ENCODE data around the gene PRRT1. TPM values are rescaled to one million over a fixed set of nuclear protein-coding genes. Genes with fewer than 3 reads are reported as not detected.
"Not testable (repeated sequence)": the region's sequence is repeated elsewhere in the genome, so short reads cannot be mapped to it uniquely, and the experiment has no call there.

PRRT1 gene
- total RNA-seq, 4 donors from 2014 or later: 0.49 to 0.81 (median 0.67) TPM; not detected in 1

DNA sequence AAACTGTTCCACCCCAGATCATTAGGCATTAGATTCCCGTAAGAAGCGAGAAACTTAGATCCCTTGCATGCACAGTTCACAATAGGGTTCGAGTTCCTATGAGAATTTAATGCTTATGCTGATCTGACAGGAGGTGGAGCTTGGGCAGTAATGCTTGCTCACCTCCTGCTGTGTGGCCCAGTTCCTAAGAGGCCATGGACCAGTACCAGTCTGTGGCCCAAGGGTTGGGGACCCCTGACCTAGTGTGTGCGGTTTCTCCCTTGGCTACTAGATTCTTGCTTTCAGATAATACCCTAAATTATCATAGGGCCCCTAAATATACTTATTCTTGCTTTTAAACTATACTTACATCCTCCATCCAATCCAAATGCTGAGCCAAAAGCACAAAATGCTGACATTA is 42.6 kb upstream of the PRRT1 start:
- Histone ChIP-seq H3K27me3 (no peaks in the 10 kb centered on the region), H3K4me3 (replicated peaks in 1 of 3) (no peak overlapping the region), H3K36me3 (no peaks in the 10 kb centered on the region), H3K4me1 (peaks cover 11 to 40% of the 10 kb centered on the region in 2 donors), H3K27ac (peak overlapping the region in 2 of 3 donors; percentile 97 to 99), H3K9me3 (no peaks in the 10 kb centered on the region)
- DNase-seq: no peak
- intact Hi-C loops (cut with DNase I): no loop called here
- TF ChIP-seq POLR2A (IDR thresholded peaks at IDR 0.05): no peak
- TF ChIP-seq CTCF (IDR thresholded peaks at IDR 0.05): no peak
- WGBS, 2 donors: 87 to 89% methylated on average over 4 of the region's 4 CpGs

- 79 to 86% methylated on average over 13 of the region's 13 CpGs for WGBS, 2 donors
- intact Hi-C loops (cut with DNase I); H3K9me3 ChIP-seq; H3K36me3 ChIP-seq; H3K4me3 ChIP-seq (replicated peaks in 1 of 3); DNase-seq; H3K27me3 ChIP-seq: not testable (repeated sequence)
- H3K4me1 ChIP-seq: peaks cover 23 to 50% of the 10 kb centered on the region in 2 donors
- peak overlapping the region; percentile 51 to 99 (median 53) for H3K27ac ChIP-seq
Measured at GRCh38 chr6:32193096-32193495, 41.4 kb upstream of the PRRT1 start.

- TF ChIP-seq CTCF (IDR thresholded peaks at IDR 0.05) (no peak), POLR2A (IDR thresholded peaks at IDR 0.05) (no peak)
- Histone ChIP-seq H3K9me3 (no peaks in the 10 kb centered on the region), H3K36me3 (peaks cover 2% of the 10 kb centered on the region in 2 donors), H3K4me3 (replicated peaks in 1 of 3) (no peak within 1 kb of the TSS), H3K4me1 (peaks cover 24 to 54% of the 10 kb centered on the region in 2 donors), H3K27me3 (no peaks in the 10 kb centered on the region), H3K27ac (peak within 1 kb of the TSS; percentile 51 to 99 (median 53))
- WGBS, 2 donors: 40 to 42% methylated on average over 5 of the region's 5 CpGs
- intact Hi-C loops (cut with DNase I): no loop called here
- DNase-seq: peak in 1 of 2 donors; percentile 26
Measured at GRCh38 chr6:32192608-32193039, 40.9 kb upstream of the PRRT1 start, which contains the start of gene GPSM3. GPSM3 (minus strand) TSS chr6:32192643; CDS start chr6:32192513, 130 bp downstream.

DNA sequence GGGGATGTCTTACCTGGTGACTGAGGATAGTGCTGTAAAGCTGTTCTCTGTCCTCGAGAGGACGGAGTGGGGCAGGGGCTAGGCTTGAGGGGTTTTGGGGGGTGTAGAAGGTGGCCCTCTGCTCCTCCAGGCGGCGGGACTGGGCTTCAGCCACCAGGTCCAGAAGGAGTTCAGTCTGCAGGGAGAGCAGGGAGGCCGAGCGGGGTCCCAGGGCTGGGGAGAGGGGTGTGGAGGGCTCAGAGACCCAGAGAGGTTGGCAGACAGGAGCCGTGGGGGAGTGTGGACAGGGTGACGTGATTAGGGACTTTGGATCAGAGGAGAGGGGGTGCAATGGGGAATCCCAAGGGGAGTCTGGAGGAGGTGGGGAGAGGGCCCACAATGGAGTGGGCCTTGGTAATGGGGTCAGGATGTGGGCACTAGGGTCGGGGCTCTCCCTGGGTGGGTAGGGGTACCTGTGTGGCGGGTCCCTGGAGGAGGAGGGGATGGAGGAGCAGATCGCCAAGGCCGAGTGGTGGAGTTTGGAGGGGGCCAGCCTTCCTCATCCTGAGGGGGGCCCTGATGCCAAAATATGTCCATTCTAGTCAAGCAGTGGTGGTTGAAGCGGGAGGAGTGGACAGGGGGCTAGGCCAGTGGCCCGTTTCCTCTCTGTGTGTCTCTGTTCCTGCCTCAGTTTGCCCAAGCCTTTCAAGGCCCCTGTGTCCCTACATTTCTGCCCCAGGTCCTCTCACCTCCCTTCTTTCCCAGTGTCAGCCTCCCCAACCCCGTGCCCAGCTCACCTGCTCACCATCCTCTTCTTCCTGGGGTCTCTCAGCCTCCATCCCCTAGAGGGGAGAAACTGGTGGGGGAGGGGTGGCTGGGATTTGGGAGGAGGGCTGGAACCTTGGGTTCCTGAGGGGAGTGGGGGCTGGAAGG is 40.2 kb upstream of the PRRT1 start:
- no peaks in the 10 kb centered on the region for H3K27me3 ChIP-seq
- TF ChIP-seq POLR2A (IDR thresholded peaks at IDR 0.05) (no peak), CTCF (IDR thresholded peaks at IDR 0.05) (no peak)
- H3K4me3 ChIP-seq (replicated peaks in 1 of 3): no peak overlapping the region
- 70 to 81% methylated on average over 14 to 15 of the region's 15 CpGs for WGBS, 2 donors
- DNase-seq: no peak
- H3K27ac ChIP-seq: peak overlapping the region; percentile 51 to 99 (median 53)
- peaks cover 21 to 54% of the 10 kb centered on the region in 2 donors for H3K4me1 ChIP-seq
- H3K9me3 ChIP-seq: no peaks in the 10 kb centered on the region
- H3K36me3 ChIP-seq: peaks cover 6 to 9% of the 10 kb centered on the region in 2 donors
- intact Hi-C loops (cut with DNase I): no loop called here

DNA sequence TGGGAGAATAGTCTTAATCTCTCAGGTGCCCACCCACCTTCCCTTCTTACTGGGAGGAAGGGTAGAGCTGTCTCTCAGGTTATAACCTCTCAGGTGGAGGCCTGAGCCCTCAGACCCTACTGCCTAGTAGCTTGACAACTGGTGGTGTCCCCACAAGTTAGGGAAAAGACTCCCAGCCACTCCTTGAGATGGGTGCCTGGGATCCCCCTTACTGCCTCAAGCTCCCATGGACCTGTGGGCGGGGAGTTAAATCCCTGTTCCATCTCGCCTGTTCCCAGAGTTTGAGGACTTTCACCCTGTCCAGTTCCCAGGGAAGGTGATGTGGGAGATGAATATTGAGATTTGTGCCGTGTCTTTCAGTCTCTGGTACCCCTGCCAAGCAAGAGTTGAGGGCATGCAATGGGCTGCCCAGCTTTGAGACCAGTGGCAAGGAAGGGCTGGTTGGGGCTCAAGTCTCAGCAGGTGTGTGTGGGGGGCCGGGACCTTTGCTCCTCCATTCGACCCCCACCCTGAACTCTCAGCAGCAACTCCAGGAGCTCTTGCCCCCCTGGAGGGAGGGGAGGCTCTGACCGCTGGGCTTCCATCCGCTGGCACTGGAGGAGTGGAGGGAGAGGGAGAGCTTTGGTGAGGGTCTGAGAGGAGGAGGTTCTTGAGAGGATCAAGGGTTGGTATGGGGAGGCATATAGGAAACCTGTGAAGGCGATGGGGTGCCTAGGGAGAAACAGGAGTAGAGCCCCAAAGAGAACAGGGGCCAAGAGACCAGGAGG is 39.4 kb upstream of the PRRT1 start:
- 84 to 86% methylated on average over 8 of the region's 8 CpGs for WGBS, 2 donors
- H3K4me3 ChIP-seq (replicated peaks in 1 of 3): no peak overlapping the region

More for the DNA sequence above, 39.4 kb upstream of the PRRT1 start:
- no peaks in the 10 kb centered on the region for H3K27me3 ChIP-seq
- TF ChIP-seq CTCF (IDR thresholded peaks at IDR 0.05): no peak
- TF ChIP-seq POLR2A (IDR thresholded peaks at IDR 0.05): no peak
- peaks cover 6 to 13% of the 10 kb centered on the region in 2 donors for H3K36me3 ChIP-seq
- peaks cover 26 to 57% of the 10 kb centered on the region in 2 donors for H3K4me1 ChIP-seq
- DNase-seq: no peak
- no peaks in the 10 kb centered on the region for H3K9me3 ChIP-seq
- peak overlapping the region; percentile 97 to 99 (median 98) for H3K27ac ChIP-seq
- intact Hi-C loops (cut with DNase I): no loop called here

Data from thyroid gland (tissue), 4 donors.